Suppressor macrophage (primary cell): ENCODE results near the gene IQSEC3.
"Not testable (repeated sequence)": the region's sequence is repeated elsewhere in the genome, so short reads cannot be mapped to it uniquely, and the experiment has no call there.

ENCODE experiments used
- DNase-seq, 4 experiments: peaks; one replicate each; pipeline ENCODE4 v3.0.0-alpha.2; 2020 to 2022

IQSEC3 gene

DNA sequence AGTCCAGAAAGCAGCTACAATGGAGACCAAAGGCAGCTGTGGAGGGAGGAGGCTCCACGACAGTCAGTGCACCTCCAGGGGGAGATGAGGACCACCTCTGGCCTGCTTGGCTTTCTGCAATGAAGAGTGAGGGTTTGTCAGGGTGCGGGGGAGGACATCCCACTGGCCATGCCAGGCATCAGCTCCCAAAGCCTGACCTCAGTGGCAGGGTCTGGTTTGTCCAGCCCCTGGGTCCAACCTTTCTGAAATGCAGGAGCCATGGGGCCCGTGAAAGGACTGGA, 112.2 kb downstream of the IQSEC3 start:
- no peak for DNase-seq

DNA sequence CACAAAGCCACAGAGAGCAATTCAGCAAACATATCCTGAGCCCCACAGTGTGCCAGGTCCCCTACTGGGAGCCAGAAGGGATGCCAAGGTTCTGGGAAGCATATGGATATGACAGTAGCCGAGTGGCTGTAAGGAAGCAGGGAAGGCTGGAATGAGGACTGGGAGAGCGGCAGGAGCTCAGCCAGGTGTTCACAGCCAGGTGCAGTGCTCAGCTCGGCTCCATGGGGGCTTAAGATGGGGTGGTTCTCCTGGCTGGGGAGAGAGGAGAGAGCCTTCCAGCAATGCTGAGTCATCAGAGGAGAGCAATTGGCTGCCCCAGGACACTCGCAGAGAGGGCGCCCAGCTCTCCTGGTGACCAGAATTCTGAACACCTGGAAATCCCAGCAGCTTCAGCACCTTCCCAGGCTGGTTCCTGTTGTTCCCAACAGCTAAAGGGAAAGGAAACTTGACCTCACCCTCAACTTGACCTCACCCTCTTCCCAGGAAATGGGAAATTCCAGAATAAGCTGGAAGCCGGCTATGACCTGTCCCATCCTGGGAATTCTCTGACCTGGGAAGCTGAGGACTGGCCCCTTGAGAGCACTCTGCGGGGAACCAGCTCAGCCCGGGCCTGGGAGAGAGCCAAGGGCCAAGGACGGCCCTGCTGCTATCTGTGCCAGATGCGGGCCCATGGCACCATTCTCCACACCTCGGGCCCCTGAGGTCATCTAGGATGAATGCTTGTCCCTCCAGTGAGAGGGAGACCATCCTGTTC, 112.7 kb downstream of the IQSEC3 start:
- no peak for DNase-seq

DNA sequence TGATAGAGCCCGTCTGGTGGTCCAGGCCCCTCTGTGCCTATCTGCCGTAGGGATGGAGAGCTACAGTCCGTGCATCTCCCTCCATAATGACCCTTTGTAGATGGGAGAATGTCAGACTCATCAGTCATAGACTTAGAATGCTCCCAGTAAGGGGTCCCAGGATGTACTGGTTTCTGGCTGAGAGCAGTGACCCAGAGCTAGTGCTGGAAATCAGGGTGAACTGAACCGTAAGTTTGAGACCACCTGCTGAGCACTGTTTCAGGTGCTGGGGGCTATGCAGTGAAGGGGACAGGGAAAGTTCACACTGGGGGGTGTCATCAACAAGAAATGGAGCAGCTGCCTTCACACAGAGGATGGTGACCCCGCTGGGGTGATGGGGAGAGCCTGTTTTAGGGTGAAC, 113.3 kb downstream of the IQSEC3 start:
- DNase-seq = no peak

DNA sequence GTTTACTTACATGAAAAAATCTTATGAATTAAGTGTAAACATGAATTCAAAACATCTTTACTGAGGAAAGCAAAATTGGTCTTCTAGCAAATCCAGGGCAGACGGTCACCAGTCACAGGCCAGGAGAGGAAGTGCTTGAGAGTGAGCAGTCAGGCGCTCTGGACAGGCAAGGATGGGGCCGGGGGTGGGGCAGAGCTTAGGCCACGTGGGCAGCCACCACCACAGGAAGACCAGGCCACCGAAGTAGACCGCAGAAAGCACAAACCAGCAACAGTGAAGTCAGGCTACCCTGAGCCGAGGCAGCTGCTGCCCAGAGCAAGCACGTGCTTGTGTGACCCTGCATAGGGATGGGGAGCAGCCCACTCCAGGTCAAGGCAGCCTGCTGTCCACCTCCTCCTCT, 113.9 kb downstream of the IQSEC3 start:
- DNase-seq = peak; percentile 90 to 95 (median 93)

DNA sequence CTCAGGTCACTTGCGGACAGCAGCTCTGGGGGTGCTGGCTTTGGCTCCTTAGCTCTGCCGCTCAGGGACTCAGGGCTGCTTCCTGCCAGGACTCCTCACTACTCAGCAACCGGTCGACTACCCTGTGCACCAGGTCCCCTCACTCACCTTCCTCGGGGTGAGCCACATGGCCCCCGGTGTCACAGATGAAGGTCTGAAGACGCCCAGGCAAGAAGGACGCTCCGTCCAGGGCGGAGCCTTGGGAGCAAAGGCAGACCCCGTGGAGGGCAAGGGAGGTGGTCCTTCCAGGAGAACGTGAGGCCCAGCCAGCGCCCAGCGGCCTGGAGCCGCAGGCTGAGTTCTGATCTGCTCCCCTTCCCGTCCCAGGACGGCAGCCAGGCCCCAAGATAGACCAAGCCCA, 115.4 kb downstream of the IQSEC3 start:
- no peak for DNase-seq

DNA sequence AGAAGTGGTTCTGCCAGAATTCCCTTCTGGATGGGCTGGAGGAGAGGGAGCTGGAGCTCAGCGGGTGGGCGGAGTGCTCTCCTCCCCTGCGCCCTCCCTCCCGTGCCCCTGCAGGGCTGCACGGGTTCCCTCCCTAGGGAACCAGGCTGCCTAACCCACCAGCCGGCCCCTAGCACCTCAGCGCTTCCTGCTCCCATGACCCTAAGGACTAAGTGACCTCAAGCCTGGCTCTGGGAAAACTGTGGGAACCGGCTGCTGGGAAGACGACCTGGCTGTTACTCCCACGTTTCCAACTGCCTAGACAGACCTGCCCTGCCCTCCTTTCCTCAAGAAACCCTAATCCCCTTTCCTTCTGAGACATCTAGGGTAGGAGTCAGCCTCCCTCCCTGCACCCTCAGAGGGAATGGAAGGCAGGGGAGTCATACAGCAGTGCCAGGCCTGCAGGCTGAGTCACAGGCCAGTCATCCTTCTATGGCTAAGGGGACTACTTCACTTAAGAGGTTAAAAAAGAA, 115.9 kb downstream of the IQSEC3 start:
- DNase-seq = peak; percentile 68 to 84 (median 76)

DNA sequence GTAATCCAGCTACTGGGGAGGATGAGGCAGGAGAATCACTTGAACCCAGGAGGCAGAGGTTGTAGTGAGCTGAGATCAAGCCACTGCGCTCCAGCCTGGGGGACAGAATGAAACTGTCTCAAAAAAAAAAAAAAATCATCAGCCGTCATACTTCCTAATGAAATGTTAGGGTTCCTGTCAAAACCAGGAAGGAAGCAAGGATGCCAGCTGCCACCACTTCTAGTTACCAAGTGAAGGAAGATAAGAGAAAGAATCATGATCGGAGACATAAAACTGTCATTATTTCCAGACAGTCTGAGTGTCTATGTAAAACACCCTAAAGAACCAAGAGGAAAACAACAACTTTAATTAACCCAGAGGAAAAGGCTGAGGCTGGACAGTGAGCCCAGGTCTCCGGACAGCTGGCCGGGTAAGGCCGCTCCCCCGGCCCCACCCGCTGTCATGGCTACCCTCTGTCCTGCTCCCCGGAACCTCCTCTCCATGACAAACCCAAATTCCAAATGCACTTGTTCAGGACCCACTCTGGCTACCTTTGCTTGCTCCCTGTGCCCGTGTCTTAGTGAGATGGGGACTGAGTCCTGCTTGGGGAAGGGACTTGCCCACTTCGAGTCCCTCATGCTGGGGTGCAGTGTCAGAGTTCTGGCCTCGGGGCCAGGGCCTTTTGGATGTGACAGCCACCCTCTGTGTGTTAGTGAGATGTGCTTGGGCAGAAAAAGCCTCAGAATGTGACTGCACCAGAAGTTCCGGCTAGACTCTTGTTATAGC, 118.4 kb downstream of the IQSEC3 start:
- peak in 3 of 4 experiments; percentile 48 to 64 (median 62) for DNase-seq

DNA sequence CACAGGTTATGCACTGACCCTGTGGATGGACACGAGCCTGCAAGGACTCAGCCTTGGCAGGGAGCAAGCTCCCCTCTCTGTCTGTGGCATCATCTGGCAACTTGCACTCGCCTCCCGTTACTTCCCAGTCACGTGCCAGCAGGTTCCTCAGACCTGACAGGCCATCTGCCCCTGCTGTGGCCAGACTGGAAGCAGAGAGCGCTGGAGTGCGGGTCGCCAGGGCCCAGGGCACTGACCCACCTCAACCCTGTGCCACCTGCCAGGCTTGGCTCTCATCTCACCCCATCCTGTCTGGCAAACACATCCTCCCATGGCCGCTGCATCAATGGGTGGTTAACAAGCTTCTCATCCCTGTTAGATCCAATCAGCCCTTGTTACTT, 119.0 kb downstream of the IQSEC3 start:
- no peak for DNase-seq

DNA sequence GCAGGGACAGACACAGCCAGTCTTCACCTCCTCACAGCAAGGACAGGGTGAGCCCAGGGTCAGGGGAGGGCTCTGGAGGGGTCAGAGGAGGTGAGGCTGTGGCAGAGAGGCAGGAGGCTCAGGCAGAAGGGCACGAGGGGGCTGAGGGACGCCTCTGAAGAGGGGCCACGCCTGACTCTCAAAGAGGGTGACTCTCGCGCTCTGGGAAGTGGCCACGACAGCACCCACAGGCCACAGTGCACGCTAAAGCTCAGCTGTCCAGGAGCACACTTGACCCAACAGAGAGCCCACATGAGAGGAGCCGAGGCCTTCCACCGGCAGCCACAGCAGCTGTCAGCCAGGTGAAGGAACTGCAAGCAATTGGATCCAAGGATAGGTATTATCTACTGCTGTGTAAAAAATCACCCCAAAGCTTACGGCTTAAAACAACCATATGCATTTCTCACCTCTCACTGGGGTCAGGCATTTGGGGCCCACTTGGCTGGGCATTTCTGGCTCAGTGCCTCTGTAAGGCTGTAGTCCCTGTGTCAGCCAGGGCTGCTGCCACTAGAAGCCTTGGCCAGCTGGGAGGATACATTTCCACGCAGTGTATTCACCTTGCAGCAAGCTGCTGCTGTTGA, 119.5 kb downstream of the IQSEC3 start:
- no peak for DNase-seq

DNA sequence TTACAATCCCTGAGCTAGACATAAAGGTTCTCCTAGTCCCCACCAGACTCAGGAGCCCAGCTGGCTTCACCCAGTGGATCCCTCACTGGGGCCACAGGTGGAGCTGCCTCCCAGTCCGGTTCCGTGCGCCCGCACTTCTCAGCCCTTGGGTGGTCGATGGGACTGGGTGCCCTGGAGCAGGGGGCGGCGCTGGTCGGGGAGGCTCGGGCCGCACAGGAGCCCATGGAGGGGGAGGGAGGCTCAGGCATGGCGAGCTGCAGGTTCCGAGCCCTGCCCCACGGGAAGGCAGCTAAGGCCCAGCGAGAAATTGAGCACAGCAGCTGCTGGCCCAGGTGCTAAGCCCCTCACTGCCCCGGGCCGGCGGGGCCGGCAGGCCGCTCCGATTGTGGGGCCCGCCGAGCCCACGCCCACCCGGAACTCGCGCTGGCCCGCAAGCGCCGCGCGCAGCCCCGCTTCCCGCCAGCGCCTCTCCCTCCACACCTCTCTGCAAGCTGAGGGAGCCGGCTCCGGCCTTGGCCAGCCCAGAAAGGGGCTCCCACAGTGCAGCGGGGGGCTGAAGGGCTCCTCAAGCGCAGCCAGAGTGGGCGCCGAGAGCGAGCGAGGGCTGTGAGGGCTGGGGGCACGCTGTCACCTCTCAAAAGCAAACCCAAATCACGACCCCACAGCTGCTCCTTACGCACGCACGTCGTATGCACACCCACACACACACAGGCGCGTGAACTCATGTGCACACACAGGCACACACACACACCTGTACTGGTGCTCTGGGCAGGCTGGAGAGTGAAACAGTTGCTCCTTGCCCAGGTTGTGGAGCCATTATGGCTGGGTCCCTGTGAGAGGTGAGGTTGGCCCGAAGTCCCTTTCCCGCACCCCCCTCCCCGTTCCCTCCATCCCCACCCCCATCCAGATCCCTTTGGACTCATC, 121.7 kb downstream of the IQSEC3 start:
- DNase-seq = not testable (repeated sequence)

DNA sequence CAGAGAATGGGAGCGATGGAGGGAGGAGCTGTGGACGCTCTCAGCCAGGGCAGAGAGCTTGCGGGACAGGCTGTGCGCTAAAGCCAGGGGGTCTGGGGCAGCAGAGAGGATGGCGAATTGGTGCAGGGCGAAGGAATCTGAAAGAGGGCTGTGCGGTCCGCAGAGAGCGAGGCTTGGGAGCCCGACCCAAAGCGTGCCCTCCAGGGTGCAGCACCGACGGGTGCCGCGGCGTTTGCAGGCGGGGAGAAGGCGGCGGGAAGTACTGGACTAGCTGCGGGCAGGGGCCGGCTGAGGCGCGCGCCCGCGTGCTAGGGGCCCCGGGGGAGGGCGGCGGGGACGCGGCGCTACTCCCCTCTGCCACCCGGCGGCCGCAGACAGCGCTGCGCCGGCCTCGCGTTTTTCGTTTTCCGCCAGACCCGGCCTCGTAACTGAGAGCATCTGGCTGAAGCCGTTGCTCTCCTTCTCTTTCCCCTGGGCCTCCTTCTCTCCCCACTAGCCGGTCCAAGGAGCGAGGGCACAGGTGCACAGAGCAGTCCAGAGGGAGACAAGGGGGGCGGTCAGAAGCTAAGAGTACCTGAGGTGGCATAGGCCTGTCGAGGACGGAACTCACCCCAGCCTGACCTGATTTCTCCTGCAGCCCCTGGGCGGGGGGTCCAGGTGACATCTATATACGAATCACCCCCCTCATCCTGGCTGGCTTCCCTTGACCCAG, 122.5 kb downstream of the IQSEC3 start:
- DNase-seq = peak; percentile 74 to 91 (median 82)

DNA sequence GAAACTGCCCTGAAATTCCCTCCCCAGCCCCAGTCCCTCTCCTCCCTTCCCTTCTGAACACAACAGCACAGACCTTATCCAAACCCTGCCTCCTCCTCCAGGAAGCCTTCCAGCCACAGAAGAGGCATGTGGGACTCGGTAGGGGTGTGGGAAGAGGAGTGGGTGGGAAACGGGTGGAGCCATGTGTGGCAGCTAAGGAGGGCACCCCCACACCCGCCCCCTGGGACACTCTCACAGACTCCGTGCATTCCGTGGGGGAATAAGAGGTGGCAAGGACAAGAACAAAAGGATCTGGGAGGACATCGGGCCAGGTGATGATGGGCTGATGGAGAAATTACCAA, 123.0 kb downstream of the IQSEC3 start:
- DNase-seq = no peak

DNA sequence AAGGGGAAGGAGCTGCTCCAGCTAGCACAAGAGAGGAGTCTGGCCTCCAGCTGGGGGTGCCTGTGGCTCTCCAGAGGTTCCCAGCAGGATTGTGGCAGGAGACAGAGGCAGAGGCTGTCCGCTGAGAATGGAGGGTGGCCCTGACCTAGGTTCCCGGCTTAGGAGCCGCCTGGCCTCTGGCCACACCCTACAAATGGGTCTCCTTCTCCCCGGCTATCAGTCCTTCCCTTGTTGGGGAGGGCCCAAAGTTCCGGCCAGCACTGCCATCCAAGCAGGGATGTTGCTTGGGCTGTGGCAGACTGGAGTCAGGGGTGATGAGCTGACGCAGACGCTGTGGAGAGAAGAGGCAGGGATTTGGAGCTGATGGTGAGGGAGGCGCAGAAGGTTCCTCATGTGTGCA, 124.3 kb downstream of the IQSEC3 start:
- no peak for DNase-seq

DNA sequence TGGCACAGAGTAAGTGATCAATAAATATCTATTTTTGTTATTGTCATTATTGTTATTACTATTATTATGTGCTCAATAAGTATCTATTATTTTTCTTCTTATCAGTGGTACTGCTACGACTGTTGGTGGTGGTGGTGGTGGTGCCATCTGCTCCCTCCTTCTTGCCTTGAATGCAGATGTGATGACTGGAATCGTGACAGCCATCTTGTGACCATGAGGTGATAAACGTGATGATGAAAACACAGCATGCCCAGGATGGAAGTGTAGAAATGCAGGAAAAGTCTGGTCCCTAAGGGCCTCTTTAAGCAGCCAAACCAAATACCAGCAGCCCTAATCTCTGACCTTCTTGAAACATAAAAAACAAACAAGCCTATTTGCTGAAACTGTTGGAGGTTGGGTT, 125.0 kb downstream of the IQSEC3 start:
- DNase-seq = no peak

DNA sequence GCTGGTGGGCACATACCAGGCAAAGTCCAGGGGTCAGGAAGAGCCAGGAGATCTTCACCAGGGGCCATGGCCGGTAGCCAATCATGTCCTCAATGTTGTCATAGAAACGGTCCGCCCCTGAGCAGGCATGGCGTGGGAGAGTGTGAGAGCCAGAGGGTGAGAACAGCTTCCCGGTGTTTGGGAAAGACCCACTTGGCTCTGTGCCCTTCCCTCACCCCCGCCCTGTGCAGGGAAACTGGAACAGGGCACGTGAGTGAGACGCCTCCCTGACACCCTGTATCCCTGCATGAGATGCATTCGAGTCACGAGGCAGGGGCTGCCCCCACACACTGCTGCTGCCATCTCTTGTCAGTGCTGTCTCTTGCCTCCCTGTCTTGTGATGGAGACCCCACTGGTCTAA, 126.7 kb downstream of the IQSEC3 start:
- DNase-seq = no peak

DNA sequence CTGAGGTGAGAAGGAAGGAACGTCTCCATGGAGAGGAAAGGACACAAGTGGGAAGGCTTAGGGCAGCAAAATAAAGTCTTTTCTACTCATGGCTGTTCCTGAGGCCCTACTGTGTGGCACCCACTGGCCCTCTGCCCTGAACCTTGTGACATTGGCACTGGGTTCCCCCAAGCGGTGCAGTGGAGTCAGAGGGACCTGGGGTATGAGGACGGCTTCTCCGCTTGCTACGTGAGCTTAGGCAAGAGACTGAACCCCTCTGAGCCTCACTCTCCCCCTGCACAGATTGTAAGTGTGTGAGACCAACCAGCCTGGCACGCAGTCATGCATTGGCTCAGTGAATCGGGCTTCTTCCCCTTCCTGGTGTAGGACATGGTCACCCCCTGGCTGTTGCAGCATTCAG, 127.7 kb downstream of the IQSEC3 start:
- no peak for DNase-seq

DNA sequence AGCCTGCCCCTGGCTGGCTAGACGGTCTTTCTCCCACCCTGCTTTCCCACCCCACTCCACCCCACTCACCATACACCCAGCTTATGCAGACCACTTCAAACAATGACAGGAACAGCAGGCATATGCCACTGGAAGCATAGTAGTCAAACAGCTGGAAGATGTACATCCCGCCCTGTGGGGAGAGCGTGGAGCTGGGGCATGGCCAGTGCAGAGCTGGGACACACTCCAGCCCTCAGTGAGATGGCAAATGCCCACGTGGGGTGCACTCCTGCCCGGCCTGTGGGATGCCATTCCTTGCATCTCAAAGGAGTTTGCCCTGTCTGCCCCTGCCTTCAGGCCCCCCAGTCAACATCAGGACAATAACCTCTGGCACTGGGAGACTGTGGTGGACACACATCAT, 128.6 kb downstream of the IQSEC3 start:
- DNase-seq = no peak

DNA sequence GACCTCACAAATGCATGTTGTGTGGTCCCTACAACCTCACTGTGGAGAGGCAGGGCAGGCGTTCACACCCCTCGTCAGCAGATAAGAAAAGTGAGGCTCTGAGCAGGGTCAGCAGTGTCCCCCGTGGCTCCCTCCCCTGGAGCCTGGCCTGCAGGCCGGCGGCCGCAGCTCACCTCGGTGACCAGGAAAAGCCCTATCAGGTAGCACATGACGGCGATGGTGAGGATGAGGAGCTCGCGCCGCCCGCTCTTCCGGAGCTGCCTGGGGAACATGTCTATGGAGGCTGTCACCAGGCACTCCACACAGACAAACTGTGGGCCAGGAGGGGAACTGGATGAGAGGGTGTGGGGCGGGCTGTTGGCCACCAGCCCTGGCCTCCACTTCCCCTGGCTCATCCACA, 129.4 kb downstream of the IQSEC3 start:
- no peak for DNase-seq

DNA sequence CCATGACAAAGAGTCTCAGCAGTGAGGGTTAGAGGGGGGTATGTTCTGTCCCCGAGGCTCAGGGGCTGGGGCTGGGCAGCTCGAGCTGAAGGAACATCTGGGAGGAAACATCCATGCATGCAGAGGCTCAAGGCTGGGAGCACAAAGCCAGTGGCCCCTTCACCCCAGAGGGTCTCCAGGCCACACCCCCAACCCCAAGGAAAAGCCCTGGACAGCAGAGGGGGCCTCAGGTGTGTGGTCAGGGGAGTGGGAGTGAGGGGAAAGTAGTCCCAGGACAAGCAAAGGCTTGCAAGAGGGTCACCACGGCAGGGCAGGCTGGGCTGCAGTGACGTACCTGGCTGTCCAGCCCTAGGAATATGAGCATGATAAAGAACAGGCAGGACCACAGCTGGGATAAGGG, 129.9 kb downstream of the IQSEC3 start:
- DNase-seq = no peak

DNA sequence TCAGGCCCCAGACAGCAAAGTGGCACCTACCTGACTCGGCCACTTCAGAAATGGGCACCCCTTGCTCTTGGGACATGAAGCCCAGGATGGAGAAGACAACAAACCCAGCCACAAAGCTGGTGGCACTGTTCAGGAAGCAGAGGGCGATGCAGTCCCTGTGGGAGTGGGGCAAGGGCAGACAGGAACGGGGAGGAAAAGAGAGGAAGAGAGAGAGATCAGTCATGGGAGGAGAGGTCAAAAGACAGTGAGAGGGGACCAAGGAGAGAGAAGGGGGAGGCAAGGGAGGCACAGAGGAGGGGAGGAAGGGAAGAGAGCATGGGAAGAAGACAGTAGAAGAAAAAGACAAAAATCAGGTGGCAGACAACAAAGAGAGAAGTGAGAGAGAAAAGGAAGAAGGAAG, 130.8 kb downstream of the IQSEC3 start:
- no peak for DNase-seq

DNA sequence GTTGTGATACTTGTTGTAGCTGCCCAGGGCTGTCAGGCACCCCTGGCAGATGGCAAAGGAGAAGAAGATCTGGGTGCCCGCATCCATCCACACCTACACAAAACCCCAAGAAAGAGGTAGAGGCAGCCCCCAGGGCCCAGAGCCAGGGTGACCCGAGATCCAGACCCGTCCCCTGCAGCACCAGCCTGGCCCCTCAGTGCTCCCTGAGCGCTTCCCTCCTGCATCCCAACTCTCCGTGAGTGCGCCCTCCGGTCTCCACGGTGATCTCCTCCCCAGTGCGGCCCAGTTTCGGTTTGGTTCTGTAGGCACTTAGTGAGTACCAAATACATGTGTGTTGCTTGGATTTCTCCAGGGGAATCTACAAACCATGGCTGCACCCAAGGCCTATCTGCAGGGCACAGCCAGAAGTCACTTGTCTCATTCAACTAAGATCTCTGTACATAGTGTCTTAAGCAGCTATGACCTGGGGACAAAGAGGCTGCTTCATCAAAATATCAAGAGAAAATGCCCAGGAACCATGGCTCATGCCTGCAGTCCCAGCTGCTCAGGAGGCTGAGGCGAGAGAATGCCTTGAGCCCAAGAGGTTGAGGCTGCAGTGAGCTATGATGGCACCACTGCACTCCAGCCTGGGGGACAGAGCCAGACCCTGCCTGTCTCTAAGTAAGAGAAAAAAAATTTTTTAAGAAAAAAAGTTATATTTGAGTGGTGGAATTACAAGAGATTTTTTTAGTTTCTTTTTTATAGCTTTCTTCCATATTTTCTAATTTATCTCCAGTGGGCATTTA, 131.5 kb downstream of the IQSEC3 start:
- no peak for DNase-seq
